Measurements from ENCODE around the gene ISOC1.

The ISOC1 gene

GRCh38 chr5:129074903-129075302 is 19.6 kb upstream of the ISOC1 start:
- DNase-seq (ENCODE audit: extremely low read depth, low read depth): no peak
- no peak for TF ChIP-seq CTCF (IDR thresholded peaks at IDR 0.05; ENCODE audit: low read depth, low read length, missing control alignments)

GRCh38 chr5:129077433-129078075 is 17.0 kb upstream of the ISOC1 start:
- no peak for TF ChIP-seq CTCF (IDR thresholded peaks at IDR 0.05; ENCODE audit: low read depth, low read length, missing control alignments)
- DNase-seq (ENCODE audit: extremely low read depth, low read depth): no peak
- no peak overlapping the region for H3K4me3 ChIP-seq (replicated peaks; ENCODE audit: low read depth, low read length)

More at GRCh38 chr5:129074903-129075302, 19.6 kb upstream of the ISOC1 start:
- H3K4me3 ChIP-seq (replicated peaks; ENCODE audit: low read depth, low read length): no peak overlapping the region

GRCh38 chr5:129078247-129078646 is 16.3 kb upstream of the ISOC1 start:
- no peak for TF ChIP-seq CTCF (IDR thresholded peaks at IDR 0.05; ENCODE audit: low read depth, low read length, missing control alignments)
- no peak for DNase-seq (ENCODE audit: extremely low read depth, low read depth)
- H3K4me3 ChIP-seq (replicated peaks; ENCODE audit: low read depth, low read length): no peak overlapping the region

GRCh38 chr5:129078660-129079059 is 15.9 kb upstream of the ISOC1 start:
- DNase-seq (ENCODE audit: extremely low read depth, low read depth): no peak
- TF ChIP-seq CTCF (IDR thresholded peaks at IDR 0.05; ENCODE audit: low read depth, low read length, missing control alignments): no peak

GRCh38 chr5:129079496-129079895 is 15.1 kb upstream of the ISOC1 start:
- DNase-seq (ENCODE audit: extremely low read depth, low read depth): no peak
- TF ChIP-seq CTCF (IDR thresholded peaks at IDR 0.05; ENCODE audit: low read depth, low read length, missing control alignments): no peak
- no peak overlapping the region for H3K4me3 ChIP-seq (replicated peaks; ENCODE audit: low read depth, low read length)

More at GRCh38 chr5:129078660-129079059, 15.9 kb upstream of the ISOC1 start:
- H3K4me3 ChIP-seq (replicated peaks; ENCODE audit: low read depth, low read length): no peak overlapping the region

- no peak overlapping the region for H3K4me3 ChIP-seq (replicated peaks; ENCODE audit: low read depth, low read length)
- TF ChIP-seq CTCF (IDR thresholded peaks at IDR 0.05; ENCODE audit: low read depth, low read length, missing control alignments): no peak
- DNase-seq (ENCODE audit: extremely low read depth, low read depth): no peak
These were observed 13.8 kb upstream of the ISOC1 start for GRCh38 chr5:129080766-129081165.

Measured in HFF-Myc (cell line).